ENCODE measurements around the gene PEDS1. TPM values are rescaled to one million over a fixed set of nuclear protein-coding genes. Genes with fewer than 3 reads are reported as not detected.

The PEDS1 gene
- total RNA-seq, 2 donors from 2014 or later: 26.1 to 30.7 TPM

- H3K4me1 ChIP-seq: peaks cover 0 to 40% of the 10 kb centered on the region in 2 donors
- no peak for DNase-seq (ENCODE audit: low spot score)
- peak in 1 of 2 donors; percentile 33 for TF ChIP-seq CTCF (IDR thresholded peaks at IDR 0.05)
- peak overlapping the region; percentile 80 to 92 for H3K4me3 ChIP-seq
- peaks cover 26% of the 10 kb centered on the region for H3K36me3 ChIP-seq
- H3K27me3 ChIP-seq: no peaks in the 10 kb centered on the region
- peak overlapping the region; percentile 99 to 100 for H3K27ac ChIP-seq
- H3K9me3 ChIP-seq: no peaks in the 10 kb centered on the region
Observed at GRCh38 chr20:50191544-50192363, 38.2 kb upstream of the PEDS1 start.

GRCh38 chr20:50191065-50191543 lies 37.6 kb upstream of the PEDS1 start:
- H3K27me3 ChIP-seq: no peaks in the 10 kb centered on the region
- H3K27ac ChIP-seq: peak overlapping the region; percentile 99 to 100
- no peaks in the 10 kb centered on the region for H3K9me3 ChIP-seq
- TF ChIP-seq CTCF (IDR thresholded peaks at IDR 0.05): peak; percentile 14 to 19
- peaks cover 26% of the 10 kb centered on the region for H3K36me3 ChIP-seq
- peak overlapping the region; percentile 80 to 92 for H3K4me3 ChIP-seq
- no peak for DNase-seq (ENCODE audit: low spot score)
- peaks cover 0 to 44% of the 10 kb centered on the region in 2 donors for H3K4me1 ChIP-seq

- Histone ChIP-seq H3K4me1 (peaks cover 0 to 40% of the 10 kb centered on the region in 2 donors), H3K9me3 (no peaks in the 10 kb centered on the region), H3K36me3 (peaks cover 26% of the 10 kb centered on the region), H3K27me3 (no peaks in the 10 kb centered on the region), H3K27ac (peak within 1 kb of the TSS; percentile 99 to 100), H3K4me3 (peak within 1 kb of the TSS; percentile 80 to 92)
- DNase-seq (ENCODE audit: low spot score): peak; percentile 95
- TF ChIP-seq CTCF (IDR thresholded peaks at IDR 0.05): peak; percentile 75 to 89
Observed at GRCh38 chr20:50190251-50191064, 36.9 kb upstream of the PEDS1 start, which contains the start of gene CEBPB. Gene CEBPB (plus strand): TSS chr20:50190830. CDS start chr20:50191034, 204 bp downstream.

- Histone ChIP-seq H3K4me3 (peak overlapping the region; percentile 80 to 92), H3K9me3 (no peaks in the 10 kb centered on the region), H3K4me1 (peaks cover 0 to 33% of the 10 kb centered on the region in 2 donors), H3K27ac (peak overlapping the region; percentile 99 to 100), H3K36me3 (peaks cover 26% of the 10 kb centered on the region), H3K27me3 (no peaks in the 10 kb centered on the region)
- TF ChIP-seq CTCF (IDR thresholded peaks at IDR 0.05): no peak
- DNase-seq (ENCODE audit: low spot score): peak; percentile 61
Observed at GRCh38 chr20:50189681-50190250, 36.2 kb upstream of the PEDS1 start.

GRCh38 chr20:50188879-50189680 lies 35.6 kb upstream of the PEDS1 start:
- Histone ChIP-seq H3K9me3 (no peaks in the 10 kb centered on the region), H3K36me3 (peaks cover 20% of the 10 kb centered on the region), H3K27ac (peak overlapping the region; percentile 99 to 100), H3K4me1 (peaks cover 0 to 26% of the 10 kb centered on the region in 2 donors), H3K27me3 (no peaks in the 10 kb centered on the region), H3K4me3 (no peak overlapping the region)
- TF ChIP-seq CTCF (IDR thresholded peaks at IDR 0.05): no peak
- DNase-seq (ENCODE audit: low spot score): peak; percentile 61
